KOPT-K1 (cell line): ENCODE data around the gene SYTL5.

ENCODE experiments used
- H3K27ac ChIP-seq: fragments of 200-600 bp; sonication (generic); 2 replicates; pipeline ENCODE4 v1.5.1; 2016; ENCODE audit warnings: antibody characterized with exemption, mild to moderate bottlenecking, low read depth, low read length; ENCODE audit not compliant: poor library complexity, severe bottlenecking
- H3K36me3 ChIP-seq: fragments of 200-600 bp; sonication (generic); 2 replicates; pipeline ENCODE4 v1.5.1; 2017; ENCODE audit warnings: antibody characterized with exemption, mild to moderate bottlenecking, low read length, moderate library complexity; ENCODE audit not compliant: insufficient read depth
- H3K9me3 ChIP-seq: fragments of 200-600 bp; sonication (generic); 2 replicates; pipeline ENCODE4 v1.5.1; 2017; ENCODE audit warnings: antibody characterized with exemption, low read length, mild to moderate bottlenecking; ENCODE audit not compliant: insufficient read depth, poor library complexity, severe bottlenecking

The SYTL5 gene

GRCh38 chrX:37998586-37999262 lies 7.6 kb upstream of the SYTL5 start:
- no peaks in the 10 kb centered on the region for H3K9me3 ChIP-seq
- no peak overlapping the region for H3K27ac ChIP-seq
- no peaks in the 10 kb centered on the region for H3K36me3 ChIP-seq

- Histone ChIP-seq H3K36me3 (no peaks in the 10 kb centered on the region), H3K27ac (no peak overlapping the region), H3K9me3 (no peaks in the 10 kb centered on the region)
Observed at GRCh38 chrX:38000706-38001105, 5.6 kb upstream of the SYTL5 start.

GRCh38 chrX:38004046-38004445 lies 2.3 kb upstream of the SYTL5 start:
- H3K36me3 ChIP-seq: no peaks in the 10 kb centered on the region
- H3K27ac ChIP-seq: no peak overlapping the region
- no peaks in the 10 kb centered on the region for H3K9me3 ChIP-seq

- no peaks in the 10 kb centered on the region for H3K9me3 ChIP-seq
- H3K36me3 ChIP-seq: no peaks in the 10 kb centered on the region
Observed at GRCh38 chrX:38006778-38007177, 425 bp downstream of the SYTL5 start.

GRCh38 chrX:38008658-38009057 lies 2.3 kb downstream of the SYTL5 start:
- Histone ChIP-seq H3K9me3 (no peaks in the 10 kb centered on the region), H3K36me3 (no peaks in the 10 kb centered on the region), H3K27ac (no peak overlapping the region)

More at GRCh38 chrX:38006778-38007177, 425 bp downstream of the SYTL5 start:
- no peak overlapping the region for H3K27ac ChIP-seq

GRCh38 chrX:38009641-38010040 lies 3.3 kb downstream of the SYTL5 start:
- Histone ChIP-seq H3K9me3 (no peaks in the 10 kb centered on the region), H3K27ac (no peak overlapping the region), H3K36me3 (no peaks in the 10 kb centered on the region)

- H3K27ac ChIP-seq: no peak overlapping the region
- H3K9me3 ChIP-seq: no peaks in the 10 kb centered on the region
Observed at GRCh38 chrX:38018766-38019425, 12.5 kb downstream of the SYTL5 start.

GRCh38 chrX:38028300-38028699 lies 21.9 kb downstream of the SYTL5 start:
- Histone ChIP-seq H3K36me3 (no peaks in the 10 kb centered on the region), H3K9me3 (no peaks in the 10 kb centered on the region), H3K27ac (no peak overlapping the region)

More at GRCh38 chrX:38018766-38019425, 12.5 kb downstream of the SYTL5 start:
- no peaks in the 10 kb centered on the region for H3K36me3 ChIP-seq

- no peaks in the 10 kb centered on the region for H3K36me3 ChIP-seq
- H3K27ac ChIP-seq: no peak overlapping the region
- no peaks in the 10 kb centered on the region for H3K9me3 ChIP-seq
Observed at GRCh38 chrX:38036466-38036865, 30.1 kb downstream of the SYTL5 start.

- Histone ChIP-seq H3K27ac (no peak overlapping the region), H3K36me3 (no peaks in the 10 kb centered on the region), H3K9me3 (no peaks in the 10 kb centered on the region)
Observed at GRCh38 chrX:38038501-38038900, 32.1 kb downstream of the SYTL5 start.

- no peaks in the 10 kb centered on the region for H3K36me3 ChIP-seq
- no peaks in the 10 kb centered on the region for H3K9me3 ChIP-seq
- no peak overlapping the region for H3K27ac ChIP-seq
Observed at GRCh38 chrX:38041237-38041636, 34.9 kb downstream of the SYTL5 start.

- H3K9me3 ChIP-seq: no peaks in the 10 kb centered on the region
- no peaks in the 10 kb centered on the region for H3K36me3 ChIP-seq
- H3K27ac ChIP-seq: no peak overlapping the region
Observed at GRCh38 chrX:38044701-38045100, 38.3 kb downstream of the SYTL5 start.

- H3K27ac ChIP-seq: no peak overlapping the region
- no peaks in the 10 kb centered on the region for H3K36me3 ChIP-seq
- H3K9me3 ChIP-seq: no peaks in the 10 kb centered on the region
Observed at GRCh38 chrX:38045538-38046096, 39.3 kb downstream of the SYTL5 start.

GRCh38 chrX:38048886-38049285 lies 42.5 kb downstream of the SYTL5 start:
- no peaks in the 10 kb centered on the region for H3K36me3 ChIP-seq
- no peaks in the 10 kb centered on the region for H3K9me3 ChIP-seq
- H3K27ac ChIP-seq: no peak overlapping the region

GRCh38 chrX:38050806-38051205 lies 44.5 kb downstream of the SYTL5 start:
- Histone ChIP-seq H3K27ac (no peak overlapping the region), H3K9me3 (no peaks in the 10 kb centered on the region), H3K36me3 (no peaks in the 10 kb centered on the region)

- no peaks in the 10 kb centered on the region for H3K9me3 ChIP-seq
- no peak overlapping the region for H3K27ac ChIP-seq
- H3K36me3 ChIP-seq: no peaks in the 10 kb centered on the region
Observed at GRCh38 chrX:38052096-38052495, 45.7 kb downstream of the SYTL5 start.
